ENCODE measurements around the gene FBN2. TPM values are rescaled to one million over a fixed set of nuclear protein-coding genes. Genes with fewer than 3 reads are reported as not detected.

FBN2 gene
- total RNA-seq, 1 donor from 2014 or later, result 244 TPM

GRCh38 chr5:128378196-128378595 is 159.8 kb downstream of the FBN2 start:
- no peak overlapping the region for H3K4me3 Mint-ChIP-seq
- no peaks in the 10 kb centered on the region for H3K9me3 Mint-ChIP-seq
- peaks cover 16% of the 10 kb centered on the region for H3K36me3 Mint-ChIP-seq
- peak overlapping the region; percentile 82 for H3K27ac Mint-ChIP-seq
- no peak for DNase-seq (ENCODE audit: low spot score in 2 of 2, unreplicated experiment in 2 of 2)
- H3K27me3 Mint-ChIP-seq (ENCODE audit: low read depth), result no peaks in the 10 kb centered on the region
- H3K4me1 Mint-ChIP-seq, result peaks cover 38% of the 10 kb centered on the region
- no peak for TF ChIP-seq CTCF (IDR thresholded peaks at IDR 0.05; ENCODE audit: unreplicated experiment)

DNA sequence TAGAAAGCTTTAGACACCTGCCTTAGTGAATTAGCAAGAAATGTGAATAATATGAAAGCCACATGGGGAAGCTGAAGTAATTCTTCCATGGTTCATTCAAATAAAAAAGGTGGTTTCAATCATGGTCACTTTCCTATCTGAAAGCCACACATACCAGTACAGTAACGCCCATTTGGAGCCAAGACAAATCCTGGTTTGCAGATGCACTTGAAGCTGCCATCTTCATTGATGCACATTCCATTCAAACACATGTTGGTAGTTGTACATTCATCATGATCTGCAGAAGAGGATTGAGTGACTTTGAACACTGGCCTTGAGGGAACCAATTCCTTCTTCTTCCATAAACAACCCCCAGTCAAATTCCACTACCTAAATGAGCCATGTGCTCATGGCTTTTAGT is 161.5 kb downstream of the FBN2 start:
- peaks cover 38% of the 10 kb centered on the region for H3K4me1 Mint-ChIP-seq
- no peak for TF ChIP-seq CTCF (IDR thresholded peaks at IDR 0.05; ENCODE audit: unreplicated experiment)

GRCh38 chr5:128366147-128366546 is 171.9 kb downstream of the FBN2 start:
- H3K36me3 Mint-ChIP-seq, result peaks cover 30% of the 10 kb centered on the region
- H3K9me3 Mint-ChIP-seq, result no peaks in the 10 kb centered on the region
- H3K27me3 Mint-ChIP-seq (ENCODE audit: low read depth), result no peaks in the 10 kb centered on the region
- H3K4me3 Mint-ChIP-seq, result no peak overlapping the region
- DNase-seq (ENCODE audit: low spot score in 2 of 2, unreplicated experiment in 2 of 2), result no peak
- no peak for TF ChIP-seq CTCF (IDR thresholded peaks at IDR 0.05; ENCODE audit: unreplicated experiment)
- no peak overlapping the region for H3K27ac Mint-ChIP-seq
- peaks cover 7% of the 10 kb centered on the region for H3K4me1 Mint-ChIP-seq

More for the DNA sequence above, 161.5 kb downstream of the FBN2 start:
- Mint-ChIP-seq H3K27me3 (ENCODE audit: low read depth) (no peaks in the 10 kb centered on the region), H3K9me3 (no peaks in the 10 kb centered on the region), H3K36me3 (peaks cover 18% of the 10 kb centered on the region), H3K4me3 (no peak overlapping the region), H3K27ac (no peak overlapping the region)
- no peak for DNase-seq (ENCODE audit: low spot score in 2 of 2, unreplicated experiment in 2 of 2)

GRCh38 chr5:128362370-128362769 is 175.7 kb downstream of the FBN2 start:
- H3K4me3 Mint-ChIP-seq, result no peak overlapping the region
- no peak for DNase-seq (ENCODE audit: low spot score in 2 of 2, unreplicated experiment in 2 of 2)
- H3K4me1 Mint-ChIP-seq, result peaks cover 31% of the 10 kb centered on the region
- no peak for TF ChIP-seq CTCF (IDR thresholded peaks at IDR 0.05; ENCODE audit: unreplicated experiment)
- H3K27me3 Mint-ChIP-seq (ENCODE audit: low read depth), result no peaks in the 10 kb centered on the region
- H3K9me3 Mint-ChIP-seq, result no peaks in the 10 kb centered on the region
- H3K36me3 Mint-ChIP-seq, result peaks cover 14% of the 10 kb centered on the region
- H3K27ac Mint-ChIP-seq, result peak overlapping the region; percentile 30

- peaks cover 23% of the 10 kb centered on the region for H3K36me3 Mint-ChIP-seq
- peak overlapping the region; percentile 88 for H3K27ac Mint-ChIP-seq
- TF ChIP-seq CTCF (IDR thresholded peaks at IDR 0.05; ENCODE audit: unreplicated experiment), result no peak
- peaks cover 44% of the 10 kb centered on the region for H3K4me1 Mint-ChIP-seq
- no peaks in the 10 kb centered on the region for H3K9me3 Mint-ChIP-seq
- DNase-seq (ENCODE audit: low spot score in 2 of 2, unreplicated experiment in 2 of 2), result no peak
- H3K4me3 Mint-ChIP-seq, result no peak overlapping the region
- H3K27me3 Mint-ChIP-seq (ENCODE audit: low read depth), result no peaks in the 10 kb centered on the region
Measured at GRCh38 chr5:128358826-128359225, 179.2 kb downstream of the FBN2 start.

DNA sequence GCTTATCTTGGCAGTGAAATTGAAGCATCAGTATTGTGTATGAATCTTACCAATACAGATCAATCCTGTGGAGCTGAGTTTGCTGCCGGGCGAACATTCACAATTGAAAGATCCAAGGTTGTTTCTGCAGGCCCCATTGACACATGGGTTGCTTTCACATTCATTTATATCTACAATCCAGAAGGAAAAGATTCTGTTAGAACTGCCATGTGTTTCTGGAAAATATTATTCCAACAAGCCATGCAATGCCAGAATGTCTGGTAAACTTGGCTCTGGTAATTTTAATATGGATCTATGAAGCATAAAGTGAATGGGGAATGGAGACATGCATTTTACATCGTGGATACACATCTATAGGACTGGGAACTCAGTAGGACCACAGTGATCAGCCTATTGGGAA is 180.8 kb downstream of the FBN2 start:
- no peak for TF ChIP-seq CTCF (IDR thresholded peaks at IDR 0.05; ENCODE audit: unreplicated experiment)
- DNase-seq (ENCODE audit: low spot score in 2 of 2, unreplicated experiment in 2 of 2), result no peak
- Mint-ChIP-seq H3K27ac (no peak overlapping the region), H3K9me3 (no peaks in the 10 kb centered on the region), H3K4me1 (peaks cover 56% of the 10 kb centered on the region), H3K4me3 (no peak overlapping the region), H3K36me3 (peaks cover 15% of the 10 kb centered on the region), H3K27me3 (ENCODE audit: low read depth) (no peaks in the 10 kb centered on the region)
